DMS 273 treated with DMSO at 0.1 percent for 48 hours (cell line): ENCODE results near the gene TFCP2.

Source experiments
- DNase-seq: peaks from one replicate; lab custom pipeline; 2025; lab: John Stamatoyannopoulos, UW

The TFCP2 gene

GRCh38 chr12:51197736-51198567, 25.0 kb upstream of the TFCP2 start:
- DNase-seq: no peak

- DNase-seq: no peak
Measured at GRCh38 chr12:51196547-51196946, 23.6 kb upstream of the TFCP2 start.

GRCh38 chr12:51195841-51196240, 22.9 kb upstream of the TFCP2 start:
- DNase-seq: no peak

GRCh38 chr12:51192284-51192671, 19.3 kb upstream of the TFCP2 start:
- DNase-seq: no peak

- DNase-seq: no peak
Measured at GRCh38 chr12:51191516-51192283, 18.8 kb upstream of the TFCP2 start.

- DNase-seq: no peak
Measured at GRCh38 chr12:51190820-51191219, 17.9 kb upstream of the TFCP2 start.

- no peak for DNase-seq
Measured at GRCh38 chr12:51189790-51190355, 16.9 kb upstream of the TFCP2 start.

- no peak for DNase-seq
Measured at GRCh38 chr12:51188359-51189051, 15.6 kb upstream of the TFCP2 start.

GRCh38 chr12:51187370-51187987, 14.5 kb upstream of the TFCP2 start:
- DNase-seq: no peak

GRCh38 chr12:51186465-51187085, 13.6 kb upstream of the TFCP2 start:
- DNase-seq: no peak

GRCh38 chr12:51185171-51185717, 12.3 kb upstream of the TFCP2 start:
- no peak for DNase-seq

- DNase-seq: peak; percentile 86
Measured at GRCh38 chr12:51183816-51184215, 10.9 kb upstream of the TFCP2 start.

- no peak for DNase-seq
Measured at GRCh38 chr12:51183349-51183748, 10.4 kb upstream of the TFCP2 start.

GRCh38 chr12:51181558-51181957, 8.6 kb upstream of the TFCP2 start:
- DNase-seq: no peak

- DNase-seq: no peak
Measured at GRCh38 chr12:51177897-51178296, 5.0 kb upstream of the TFCP2 start.

GRCh38 chr12:51174501-51174900, 1.6 kb upstream of the TFCP2 start:
- no peak for DNase-seq

- DNase-seq: no peak
Measured at GRCh38 chr12:51171884-51172514, 936 bp downstream of the TFCP2 start.

GRCh38 chr12:51163795-51164194, 9.1 kb downstream of the TFCP2 start:
- no peak for DNase-seq

- DNase-seq: no peak
Measured at GRCh38 chr12:51162217-51162616, 10.7 kb downstream of the TFCP2 start.

GRCh38 chr12:51160814-51161459, 12.0 kb downstream of the TFCP2 start:
- DNase-seq: no peak
